NCI-H2227 (cell line): ENCODE results near the gene MTA1.

Experiments used
- DNase-seq: peaks from one replicate; lab custom pipeline; 2025; ENCODE audit not compliant: unreplicated experiment; lab: John Stamatoyannopoulos, UW

Gene MTA1

DNA sequence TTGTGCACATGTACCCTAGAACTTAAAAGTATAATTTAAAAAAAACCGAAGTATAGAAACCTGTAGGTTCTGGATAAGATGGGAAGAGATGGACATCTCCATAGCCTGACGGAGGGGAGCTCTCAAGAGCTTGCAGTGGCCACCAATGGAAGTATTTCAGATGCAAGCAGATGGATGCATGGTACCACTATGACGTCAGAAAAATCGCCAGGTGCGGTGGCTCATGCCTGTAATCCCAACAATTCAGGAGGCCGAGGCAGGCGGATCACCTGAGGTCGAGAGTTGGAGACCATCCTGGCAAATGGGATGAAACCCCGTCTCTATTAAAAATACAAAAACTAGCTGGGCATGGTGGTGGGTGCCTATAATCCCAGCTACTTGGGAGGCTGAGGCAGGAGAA is 17.9 kb upstream of the MTA1 start:
- DNase-seq = no peak

DNA sequence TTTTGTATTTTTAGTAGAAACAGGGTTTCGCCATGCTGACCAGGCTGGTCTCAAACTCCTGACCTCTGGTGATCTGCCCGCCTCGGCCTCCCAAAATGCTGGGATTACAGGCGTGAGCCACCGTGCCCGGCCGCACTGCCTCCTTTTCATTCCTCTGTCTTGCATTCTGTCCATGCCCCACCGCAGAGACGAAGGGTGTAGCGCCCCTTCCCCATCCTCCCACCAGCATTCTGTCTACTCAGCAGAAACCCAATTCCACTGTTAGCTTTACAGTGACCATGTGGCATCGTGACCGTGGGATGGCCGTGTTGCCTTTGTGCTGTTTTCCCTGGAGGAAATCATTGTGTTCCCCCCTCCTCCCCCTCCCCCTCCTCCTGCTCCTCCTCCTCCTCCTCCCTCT is 11.0 kb upstream of the MTA1 start:
- no peak for DNase-seq

- no peak for DNase-seq
Observed at GRCh38 chr14:105409364-105409763, 10.3 kb upstream of the MTA1 start.

DNA sequence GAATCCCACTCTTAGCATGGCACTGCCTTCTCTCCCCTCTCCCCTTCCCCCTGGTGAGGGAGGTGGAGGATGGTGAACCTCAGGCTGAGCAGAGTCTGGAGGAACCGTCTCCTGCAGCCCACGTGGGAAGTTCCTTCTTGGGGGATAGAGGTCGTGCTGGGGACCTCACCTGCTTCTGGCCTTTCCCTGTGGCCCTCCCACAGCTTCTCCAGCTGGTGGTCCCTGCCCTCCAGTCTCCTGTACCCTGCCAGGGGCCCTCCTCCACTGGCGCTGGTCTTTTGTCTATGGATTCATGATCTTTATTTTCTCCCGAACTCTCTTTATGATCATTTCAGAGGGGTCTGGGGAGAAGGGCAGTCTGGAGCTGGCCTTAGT is 9.0 kb upstream of the MTA1 start:
- no peak for DNase-seq

GRCh38 chr14:105411017-105411941 is 8.3 kb upstream of the MTA1 start:
- no peak for DNase-seq

- no peak for DNase-seq
Observed at GRCh38 chr14:105411985-105412770, 7.4 kb upstream of the MTA1 start.

- no peak for DNase-seq
Observed at GRCh38 chr14:105412771-105413543, 6.7 kb upstream of the MTA1 start.

DNA sequence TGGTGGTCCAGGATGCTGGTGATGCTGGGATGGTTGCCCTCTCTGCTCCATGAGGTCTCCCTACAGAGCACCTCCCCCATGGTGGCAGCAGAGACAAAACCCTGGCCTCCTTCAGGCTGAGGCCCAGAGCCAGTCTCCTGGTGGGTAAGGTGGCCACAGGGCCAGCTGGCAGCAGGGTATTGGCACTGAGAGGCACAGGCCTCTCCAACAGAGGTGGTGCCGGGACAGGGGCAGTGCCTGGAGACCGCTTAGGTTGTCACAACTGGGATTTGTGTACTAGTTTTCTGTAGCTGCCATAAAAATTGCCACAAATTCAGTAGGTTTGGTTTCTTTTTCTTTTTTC is 6.1 kb upstream of the MTA1 start:
- no peak for DNase-seq

GRCh38 chr14:105414456-105415371 is 4.9 kb upstream of the MTA1 start:
- peak; percentile 90 for DNase-seq

GRCh38 chr14:105415481-105416428 is 3.9 kb upstream of the MTA1 start:
- no peak for DNase-seq

- DNase-seq = no peak
Observed at GRCh38 chr14:105416671-105417070, 3.0 kb upstream of the MTA1 start.

GRCh38 chr14:105417690-105418121 is 1.9 kb upstream of the MTA1 start:
- no peak for DNase-seq

DNA sequence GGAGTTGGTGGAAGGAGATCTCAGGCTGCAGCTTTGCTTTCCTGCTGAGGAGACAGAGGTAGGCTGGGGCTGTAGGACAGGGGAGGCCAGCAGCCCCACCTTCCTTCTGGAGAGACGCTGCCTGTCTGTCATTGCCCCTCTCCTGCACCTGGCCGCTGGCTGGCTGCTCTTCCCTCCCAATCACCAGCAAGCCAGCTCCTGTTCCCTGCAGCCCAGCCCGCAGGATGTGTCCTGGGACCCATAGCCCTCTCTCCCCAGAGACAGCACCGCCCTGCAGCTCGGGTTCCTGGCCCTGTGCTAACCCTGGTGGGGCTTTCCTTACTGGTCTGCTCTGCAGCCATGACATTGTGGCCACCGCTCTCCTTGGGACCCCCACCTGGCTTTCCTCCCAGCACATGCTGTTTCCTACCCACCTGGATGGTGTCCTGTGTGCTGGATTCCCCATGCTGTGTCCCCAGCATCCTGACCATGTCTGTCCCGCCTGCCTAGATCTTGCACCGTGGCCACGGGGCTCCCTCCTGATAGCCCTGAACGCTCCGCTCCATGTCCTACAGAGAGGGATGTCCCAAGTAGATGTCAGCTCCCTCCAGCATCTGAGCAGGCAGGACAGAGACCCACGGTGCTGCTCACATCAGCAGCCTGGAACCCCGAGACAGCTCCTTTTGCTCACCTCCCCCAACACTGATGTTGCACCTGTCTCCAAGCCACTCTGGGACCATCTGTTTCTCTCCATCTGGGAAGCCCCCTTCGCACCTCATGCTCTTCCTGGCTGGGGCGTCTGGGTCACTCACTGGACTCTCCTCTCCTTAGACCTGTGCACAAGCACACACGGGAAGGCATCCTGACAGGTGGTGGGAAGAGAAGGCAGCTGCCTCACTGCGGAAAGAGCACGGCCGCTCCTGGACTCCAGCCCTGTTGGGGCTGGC is 1.1 kb upstream of the MTA1 start:
- DNase-seq = no peak

GRCh38 chr14:105420101-105420973 is 710 bp downstream of the MTA1 start:
- no peak for DNase-seq

GRCh38 chr14:105420974-105421674 is 1.5 kb downstream of the MTA1 start:
- no peak for DNase-seq

DNA sequence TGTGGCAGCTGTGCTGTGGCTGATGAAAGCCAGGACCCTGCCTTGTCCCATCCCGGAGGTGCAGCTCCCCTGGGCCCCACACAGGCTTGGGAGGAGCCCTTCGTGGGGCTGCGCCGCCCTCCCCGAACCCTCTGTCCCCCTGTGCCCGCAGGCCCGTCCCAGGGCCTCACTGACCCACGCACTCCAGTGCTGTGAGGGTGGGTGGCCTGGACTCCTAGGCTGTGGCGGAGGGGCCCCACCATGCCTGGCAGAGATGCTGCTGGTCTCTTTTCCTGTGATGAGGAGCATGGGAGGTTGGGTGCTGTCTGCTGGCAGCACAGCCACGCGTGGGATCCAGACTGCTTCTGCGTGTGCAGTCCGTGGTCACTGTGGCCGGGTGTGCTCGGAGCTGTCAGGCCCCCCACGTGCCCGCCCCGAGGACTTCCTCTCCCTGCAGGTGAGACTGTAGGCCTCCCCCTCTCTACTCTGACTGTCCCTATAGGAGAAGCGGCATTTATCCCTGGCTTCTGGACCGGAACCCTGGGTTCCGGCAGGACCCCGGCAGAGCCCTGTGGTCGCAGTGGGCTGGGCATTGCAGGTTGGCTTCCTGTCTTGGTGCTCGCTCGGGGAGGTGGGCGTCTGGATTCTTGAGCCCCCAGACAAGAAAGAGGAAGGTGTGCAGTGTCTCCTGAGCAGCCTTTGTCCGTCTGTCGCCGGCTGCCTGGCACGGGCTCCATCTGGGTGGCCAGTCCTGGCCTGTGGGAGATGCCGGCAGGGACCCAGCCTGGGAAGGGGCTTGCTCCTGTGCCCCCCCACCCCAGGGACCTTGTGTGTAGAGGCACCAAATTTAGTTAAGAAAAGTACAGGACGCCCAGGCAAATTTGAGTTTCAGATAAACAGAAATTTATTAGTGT is 2.3 kb downstream of the MTA1 start:
- no peak for DNase-seq
